ENCODE measurements around the gene PNKP.

The PNKP gene

DNA sequence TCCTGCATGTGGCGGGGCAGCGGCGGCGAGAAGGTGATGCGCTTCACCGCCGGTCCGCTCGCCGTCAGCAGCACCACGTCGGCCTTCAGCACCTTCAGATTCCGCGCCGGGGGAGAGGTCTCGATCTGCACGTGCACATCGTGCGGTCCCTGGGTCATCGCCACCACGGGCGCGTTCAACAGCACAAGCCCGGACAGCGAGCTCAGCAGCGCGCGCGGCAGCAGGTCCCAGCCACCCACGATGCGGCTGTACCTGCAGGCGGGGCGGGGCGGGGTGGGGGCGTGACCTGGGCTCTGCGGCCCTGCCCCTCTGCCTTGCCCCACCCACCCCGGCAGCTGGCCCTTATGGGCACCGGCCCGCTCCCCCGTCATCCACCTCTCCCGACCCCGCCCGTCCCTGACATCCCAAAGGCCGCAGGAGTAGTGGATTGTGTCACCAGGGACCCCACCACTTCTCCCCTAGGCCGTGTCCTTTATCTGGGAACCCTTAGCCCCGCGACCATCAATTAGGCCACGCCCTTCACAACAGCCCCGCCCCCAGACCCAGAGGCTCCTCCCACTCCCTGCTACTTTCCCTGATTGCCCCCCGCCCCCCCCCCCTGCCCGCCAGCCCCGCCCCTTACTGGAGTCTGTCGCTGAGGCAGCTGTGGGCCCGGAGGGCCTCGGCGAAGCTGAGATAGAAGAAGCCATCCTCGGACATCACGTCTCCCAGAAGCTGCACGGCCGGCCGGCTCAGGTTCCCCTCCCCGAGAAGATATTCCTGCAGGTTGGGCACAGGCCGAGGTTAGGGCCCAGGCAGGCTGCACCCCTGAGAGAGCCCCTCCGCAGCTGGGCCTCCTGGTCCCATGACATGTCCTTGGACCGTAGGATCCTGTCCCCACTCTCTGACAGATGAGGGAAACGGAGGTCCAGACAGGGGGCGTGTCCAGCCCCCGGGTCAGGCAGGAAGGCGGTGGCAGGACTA is 23.3 kb upstream of the PNKP start:
- DNase-seq (ENCODE audit: low read depth, low spot score), result no peak

DNA sequence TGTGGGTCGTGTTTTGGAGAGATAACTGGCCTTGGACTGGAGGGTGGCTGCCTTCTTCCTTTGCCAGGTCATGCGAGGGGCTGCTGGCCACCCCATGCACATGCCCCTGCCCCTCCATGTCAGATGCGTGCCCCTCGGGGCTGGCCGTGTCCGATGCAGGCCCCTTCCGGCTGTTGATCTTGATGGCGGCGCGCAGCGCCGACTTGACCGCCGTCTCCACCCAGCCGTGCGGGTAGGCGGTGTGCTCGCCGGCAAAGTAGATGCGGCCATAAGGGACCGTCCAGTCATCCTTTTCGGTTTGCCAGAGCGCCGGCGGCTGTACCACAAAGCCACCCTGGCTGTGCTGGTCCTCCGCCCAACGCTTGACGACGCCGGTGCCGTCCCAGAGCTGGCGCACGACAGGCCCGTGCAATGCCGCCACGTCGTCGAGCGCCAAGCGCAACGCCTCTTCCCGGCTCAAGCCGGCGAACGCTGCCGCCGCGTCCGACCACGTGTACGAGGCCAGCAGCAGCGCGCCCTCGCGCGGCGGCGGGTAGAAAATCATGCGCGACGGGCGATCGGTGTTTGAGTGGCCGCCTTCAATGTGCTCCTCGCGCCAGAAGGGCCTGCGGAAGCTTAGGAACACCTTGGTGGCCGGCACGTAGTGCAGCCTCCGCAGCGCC is 22.4 kb upstream of the PNKP start:
- peak; percentile 60 for DNase-seq (ENCODE audit: low read depth, low spot score)

DNA sequence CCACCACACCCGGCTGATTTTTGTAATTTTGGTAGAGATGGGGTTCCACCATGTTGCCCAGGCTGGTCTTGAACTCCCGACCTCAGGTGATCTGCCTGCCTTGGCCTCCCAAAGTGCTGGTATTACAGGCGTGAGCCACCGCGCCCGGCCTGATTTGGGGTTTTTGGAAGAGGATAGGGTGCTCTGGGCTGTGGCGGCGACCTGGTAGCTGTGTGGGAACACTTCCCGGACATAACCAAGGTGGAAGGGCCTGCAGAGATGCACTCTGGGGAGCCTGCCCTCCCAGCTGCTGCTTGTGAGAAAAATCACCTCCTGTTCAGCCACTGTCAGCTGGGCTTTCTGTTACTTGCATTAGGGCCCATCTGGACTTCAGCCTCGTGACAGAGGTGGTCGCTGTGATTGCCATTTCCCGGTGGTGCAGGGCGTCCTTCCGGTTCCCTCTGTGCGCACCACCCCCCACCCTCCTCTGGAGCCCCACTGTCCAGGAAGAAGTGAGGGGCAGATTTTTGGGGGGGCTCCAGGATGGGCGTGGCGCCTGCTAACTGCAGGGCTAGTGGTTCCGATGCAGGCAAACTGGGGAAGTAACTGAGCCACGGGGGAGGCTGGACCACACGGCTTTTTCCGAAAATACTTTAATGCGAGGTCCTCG is 21.8 kb upstream of the PNKP start:
- DNase-seq (ENCODE audit: low read depth, low spot score), result no peak

DNA sequence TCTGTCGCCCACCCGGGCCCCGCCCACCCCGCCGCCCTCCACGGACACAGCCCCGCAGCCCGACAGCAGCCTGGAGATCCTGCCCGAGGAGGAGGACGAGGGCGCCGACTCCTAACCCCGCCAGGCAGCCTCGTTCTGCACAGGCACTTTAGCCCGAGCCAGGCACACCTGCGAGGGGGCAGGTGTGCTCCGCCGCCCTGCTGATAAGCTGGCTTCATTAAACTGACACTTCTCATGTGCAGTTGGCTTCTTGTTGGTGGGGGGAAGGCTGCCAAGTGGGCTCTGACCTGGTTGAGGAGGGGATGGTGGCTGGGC is 21.1 kb upstream of the PNKP start:
- no peak for DNase-seq (ENCODE audit: low read depth, low spot score)

DNA sequence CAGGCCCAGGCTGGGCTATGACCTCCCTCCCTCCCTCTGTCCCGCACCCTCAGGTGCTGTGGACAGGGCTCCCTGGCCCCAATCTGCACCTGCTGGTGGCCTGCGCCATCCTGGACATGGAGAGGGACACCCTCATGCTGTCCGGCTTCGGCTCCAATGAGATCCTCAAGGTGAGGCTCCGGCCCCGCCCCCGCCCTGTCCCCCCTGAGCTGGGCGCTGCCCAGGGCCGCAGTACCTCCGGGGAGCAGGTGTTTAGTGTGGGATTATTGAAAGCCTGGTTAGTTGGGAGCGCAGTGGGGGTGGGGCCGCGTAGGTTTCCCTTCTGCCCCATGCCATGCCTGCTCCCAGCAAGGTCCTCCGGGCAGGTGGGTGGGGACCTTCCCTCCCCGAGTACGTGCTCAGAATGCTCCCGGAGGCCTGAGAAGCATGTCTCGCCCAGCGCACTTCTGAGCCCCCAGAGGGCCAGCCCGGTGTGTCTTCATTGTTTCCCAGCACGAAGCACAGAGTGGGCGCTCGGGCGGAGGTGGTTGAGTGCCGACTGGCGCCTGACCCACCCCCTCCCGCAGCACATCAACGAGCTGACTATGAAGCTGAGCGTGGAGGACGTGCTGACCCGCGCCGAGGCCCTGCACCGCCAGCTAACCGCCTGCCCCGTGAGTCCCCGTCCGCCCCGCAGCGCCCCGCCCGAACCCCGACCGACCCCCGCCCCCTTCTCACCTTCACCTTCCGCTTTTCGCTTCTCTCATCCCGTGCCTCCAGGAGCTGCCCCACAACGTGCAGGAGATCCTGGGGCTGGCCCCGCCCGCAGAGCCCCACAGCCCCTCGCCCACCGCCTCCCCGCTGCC is 20.5 kb upstream of the PNKP start:
- no peak for DNase-seq (ENCODE audit: low read depth, low spot score)

DNA sequence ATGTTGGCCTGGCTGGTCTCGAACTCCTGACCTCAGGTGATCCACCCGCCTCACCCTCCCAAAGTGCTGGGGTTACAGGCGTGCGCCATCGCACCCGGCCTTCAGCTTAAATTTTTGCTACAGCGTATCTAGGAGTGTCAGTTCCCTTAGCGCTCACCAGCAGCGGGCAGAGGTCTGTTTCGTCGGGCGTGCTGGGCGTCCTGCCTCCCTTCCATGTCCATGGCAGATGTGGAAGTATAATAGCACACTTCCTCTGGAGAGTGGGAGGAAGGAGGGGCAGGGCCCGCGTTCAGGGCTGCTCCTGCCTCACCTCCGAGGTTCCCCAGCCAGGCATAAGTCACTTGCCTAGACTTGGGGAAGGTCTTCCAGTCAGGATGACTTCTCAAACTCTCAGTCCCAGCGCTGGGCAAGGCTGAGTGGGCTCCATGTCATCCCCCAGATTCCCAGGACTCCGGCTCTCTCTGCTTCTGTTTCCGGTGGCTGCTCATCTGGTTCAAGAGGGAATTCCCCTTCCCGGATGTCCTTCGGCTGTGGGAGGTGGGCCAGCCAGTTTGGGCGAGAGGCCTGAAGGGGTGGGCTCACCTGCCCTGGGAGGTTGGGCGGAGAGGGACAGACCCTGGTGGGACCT is 19.8 kb upstream of the PNKP start:
- no peak for DNase-seq (ENCODE audit: low read depth, low spot score)

DNA sequence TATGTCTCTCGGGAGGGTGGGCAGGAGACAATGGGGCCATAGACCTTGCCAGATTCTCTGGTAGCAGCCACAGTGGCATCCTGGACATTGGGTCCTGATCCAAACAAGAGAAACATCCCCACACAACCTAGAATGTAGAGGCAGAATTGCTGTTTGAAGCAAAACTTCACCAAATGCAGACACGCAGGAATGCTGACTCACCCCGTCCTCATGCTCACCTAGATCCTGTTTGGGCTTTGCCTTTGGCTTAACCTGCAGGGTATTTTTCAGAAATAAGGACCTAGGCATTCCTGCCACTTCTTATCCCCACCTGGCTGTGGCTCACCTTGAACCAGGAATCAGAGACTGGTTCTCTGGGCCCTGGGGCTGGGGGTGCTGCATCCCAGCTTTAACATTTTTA is 17.4 kb upstream of the PNKP start:
- DNase-seq (ENCODE audit: low read depth, low spot score), result no peak

DNA sequence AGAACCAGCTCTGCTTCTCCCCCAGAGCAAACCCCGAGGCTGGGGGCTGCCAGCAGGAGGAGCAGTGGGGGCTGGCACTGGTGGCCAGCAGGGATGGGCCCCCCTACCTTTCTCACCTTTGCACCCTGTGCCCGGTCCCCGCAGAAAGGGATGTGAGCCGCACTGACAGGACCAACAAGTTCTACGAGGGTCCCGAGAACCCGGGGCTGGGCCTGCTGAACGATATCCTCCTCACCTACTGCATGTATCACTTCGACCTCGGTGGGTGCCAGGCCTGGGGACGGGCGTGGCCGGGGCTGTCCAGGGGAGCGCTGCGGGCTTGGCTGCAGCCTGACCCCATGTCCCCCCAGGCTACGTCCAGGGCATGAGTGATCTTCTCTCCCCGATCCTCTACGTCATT is 16.7 kb upstream of the PNKP start:
- no peak for DNase-seq (ENCODE audit: low read depth, low spot score)

DNA sequence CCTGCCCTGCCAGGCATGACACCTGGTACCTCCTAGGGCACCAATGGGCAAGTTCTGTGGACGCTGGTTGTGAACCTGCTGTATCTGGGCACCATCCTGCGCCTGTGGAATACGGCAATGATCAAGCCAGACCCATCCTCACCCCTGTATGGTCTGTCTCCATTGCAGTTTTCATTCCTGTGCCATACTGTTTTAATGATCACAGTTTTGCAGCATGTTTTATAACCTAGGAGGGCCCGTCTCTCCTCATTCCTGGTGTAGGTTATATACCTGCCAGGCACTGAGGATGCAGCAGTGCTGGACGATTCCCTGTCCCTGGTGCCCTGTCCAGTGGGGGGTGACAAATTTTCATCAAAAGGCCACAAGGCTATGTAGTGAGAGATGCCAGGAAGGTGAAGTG is 15.7 kb upstream of the PNKP start:
- no peak for DNase-seq (ENCODE audit: low read depth, low spot score)

DNA sequence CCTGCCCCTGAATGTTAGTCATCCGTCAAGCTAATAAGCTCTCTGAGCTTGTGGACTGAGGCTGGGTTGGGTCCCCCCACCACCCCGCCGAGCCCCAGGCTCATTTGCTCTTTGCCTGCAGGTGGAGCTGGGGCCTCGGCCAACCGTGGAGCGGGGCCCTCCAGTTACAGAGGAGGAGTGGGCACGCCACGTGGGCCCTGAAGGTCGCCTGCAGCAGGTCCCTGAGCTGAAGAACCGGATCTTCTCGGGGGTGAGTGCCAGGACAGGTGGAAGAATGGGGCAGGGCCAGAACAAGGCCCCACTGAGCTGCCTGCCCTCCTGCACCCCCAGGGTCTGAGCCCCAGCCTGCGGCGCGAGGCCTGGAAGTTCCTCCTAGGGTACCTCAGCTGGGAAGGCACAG is 15.3 kb upstream of the PNKP start:
- DNase-seq (ENCODE audit: low read depth, low spot score), result no peak

DNA sequence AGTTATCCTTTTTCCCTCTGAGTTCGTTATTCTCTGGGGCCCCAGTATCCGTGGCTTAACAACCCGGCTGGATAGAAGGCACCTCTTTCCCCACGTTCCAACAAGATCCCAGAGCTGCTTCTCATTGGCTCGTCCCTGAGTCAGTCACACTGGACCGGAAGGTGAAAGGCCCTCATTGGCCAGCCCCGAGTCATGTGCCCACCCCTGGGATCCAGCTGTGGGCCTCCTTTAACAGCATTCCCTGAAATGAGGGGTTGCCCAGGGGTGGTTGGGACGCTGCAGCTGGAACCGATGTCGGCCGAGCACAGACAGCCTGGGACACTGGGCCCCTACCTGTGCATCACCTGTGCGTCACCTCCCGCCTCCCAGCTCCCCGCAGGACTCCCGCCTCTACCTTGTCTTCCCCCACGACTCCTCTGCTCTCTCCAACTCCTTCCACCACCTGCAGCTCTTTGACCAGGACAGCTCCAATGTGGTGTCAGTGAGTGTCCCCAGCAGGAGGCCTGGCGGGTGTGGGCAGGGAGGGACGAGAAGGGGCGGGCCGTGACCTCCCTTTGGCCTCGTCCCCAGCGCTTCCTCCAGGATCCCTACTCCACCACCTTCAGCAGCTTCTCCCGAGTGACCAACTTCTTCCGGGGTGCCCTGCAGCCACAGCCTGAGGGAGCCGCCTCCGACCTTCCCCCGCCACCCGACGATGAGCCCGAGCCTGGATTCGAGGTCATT is 14.5 kb upstream of the PNKP start:
- no peak for DNase-seq (ENCODE audit: low read depth, low spot score)

DNA sequence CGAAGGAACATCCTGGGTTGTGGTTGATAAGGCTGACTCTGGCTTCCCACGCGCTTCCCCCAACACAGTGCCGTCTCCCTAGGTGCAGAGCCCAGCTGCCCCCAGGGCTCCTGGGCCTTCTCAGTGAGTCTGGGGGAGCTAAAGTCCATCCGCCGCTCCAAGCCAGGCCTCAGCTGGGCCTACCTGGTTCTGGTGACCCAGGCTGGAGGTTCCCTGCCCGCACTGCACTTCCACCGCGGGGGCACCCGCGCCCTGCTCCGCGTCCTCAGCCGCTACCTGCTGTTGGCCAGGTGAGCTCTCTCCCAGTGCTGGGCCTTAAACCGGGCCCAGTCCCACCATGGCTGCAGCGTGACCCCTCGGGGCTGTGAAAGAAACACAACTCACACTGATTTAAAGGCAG is 13.8 kb upstream of the PNKP start:
- no peak for DNase-seq (ENCODE audit: low read depth, low spot score)

DNA sequence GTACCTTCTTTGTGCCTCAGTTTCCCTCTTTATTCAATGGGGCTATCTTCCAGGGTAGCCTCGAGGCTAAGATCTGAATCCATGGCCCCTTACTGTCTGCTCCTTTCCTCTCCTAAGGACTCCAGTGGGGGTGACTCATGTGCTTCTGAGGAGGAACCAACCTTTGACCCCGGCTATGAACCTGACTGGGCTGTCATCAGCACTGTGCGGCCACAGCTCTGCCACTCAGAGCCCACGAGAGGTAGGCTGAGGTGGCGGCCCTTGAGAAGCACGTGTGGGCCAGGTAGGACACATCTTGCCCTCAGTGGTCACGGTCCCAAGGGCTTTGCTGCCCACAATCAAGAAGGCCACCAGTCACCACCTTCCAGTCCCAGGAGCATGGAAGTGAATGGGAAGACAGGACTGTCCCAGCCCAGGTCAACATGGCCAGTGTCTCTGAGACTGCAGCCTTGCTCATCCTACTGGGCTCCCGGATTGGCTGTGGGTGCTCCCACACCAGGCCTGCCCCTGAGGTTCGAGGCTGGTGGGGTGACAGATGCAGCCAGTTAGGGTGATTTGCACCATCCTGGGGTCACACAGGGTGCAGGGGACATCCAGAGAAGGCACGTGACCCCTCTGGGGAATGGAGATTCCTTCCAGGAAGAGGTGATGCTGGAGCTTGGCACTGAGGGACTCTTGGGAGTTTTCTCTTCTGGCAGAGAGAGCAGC is 12.9 kb upstream of the PNKP start:
- DNase-seq (ENCODE audit: low read depth, low spot score), result no peak

DNA sequence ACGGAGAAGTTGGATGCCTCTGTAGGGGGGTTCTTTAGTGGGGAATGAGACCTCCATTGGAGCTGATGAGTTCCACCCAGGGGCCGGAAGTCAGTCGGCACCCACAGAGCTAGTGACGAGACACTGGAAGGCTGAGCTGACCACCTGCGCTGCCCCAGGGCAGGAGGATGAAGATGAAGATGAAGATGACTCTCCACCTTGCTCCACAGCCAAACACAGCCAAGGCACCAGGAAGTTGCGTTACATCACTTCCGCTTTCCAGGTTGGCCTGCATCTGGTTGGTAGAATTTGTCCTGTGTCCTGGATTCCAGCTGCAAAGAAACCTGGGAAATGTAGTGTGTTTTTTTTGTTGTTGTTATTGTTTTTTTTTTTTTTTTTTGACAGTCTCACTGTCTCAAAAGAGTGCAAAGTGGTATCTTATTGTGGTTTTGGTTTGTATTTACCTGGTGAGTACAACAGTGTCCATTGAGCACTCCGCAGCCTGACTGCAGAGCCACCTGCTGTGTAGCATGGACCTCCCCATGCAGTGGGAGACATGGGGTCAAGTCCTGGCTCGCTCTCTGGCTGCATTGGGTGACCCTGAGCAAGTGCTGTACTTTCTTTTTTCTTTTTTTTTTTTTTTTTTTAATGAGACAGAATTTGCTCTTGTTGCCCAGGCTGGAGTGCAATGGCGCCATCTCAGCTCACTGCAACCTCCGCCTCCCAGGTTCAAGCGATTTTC is 12.0 kb upstream of the PNKP start:
- no peak for DNase-seq (ENCODE audit: low read depth, low spot score)

DNA sequence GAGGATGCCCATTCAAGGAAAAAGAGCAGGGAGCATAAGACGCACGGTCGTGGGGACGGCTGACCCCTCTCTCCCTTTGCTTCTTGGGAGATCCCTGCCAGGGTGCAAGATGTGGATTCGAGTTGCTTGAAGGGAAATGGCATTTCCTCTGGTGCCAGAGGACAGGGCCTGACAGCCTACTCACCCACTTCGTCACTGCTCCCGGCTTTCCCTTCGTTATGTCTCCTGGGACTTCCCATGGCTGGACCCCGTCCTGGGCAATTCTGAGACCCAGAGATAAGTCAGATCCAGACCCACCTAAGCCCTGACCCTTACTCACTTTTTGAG is 11.3 kb upstream of the PNKP start:
- no peak for DNase-seq (ENCODE audit: low read depth, low spot score)

DNA sequence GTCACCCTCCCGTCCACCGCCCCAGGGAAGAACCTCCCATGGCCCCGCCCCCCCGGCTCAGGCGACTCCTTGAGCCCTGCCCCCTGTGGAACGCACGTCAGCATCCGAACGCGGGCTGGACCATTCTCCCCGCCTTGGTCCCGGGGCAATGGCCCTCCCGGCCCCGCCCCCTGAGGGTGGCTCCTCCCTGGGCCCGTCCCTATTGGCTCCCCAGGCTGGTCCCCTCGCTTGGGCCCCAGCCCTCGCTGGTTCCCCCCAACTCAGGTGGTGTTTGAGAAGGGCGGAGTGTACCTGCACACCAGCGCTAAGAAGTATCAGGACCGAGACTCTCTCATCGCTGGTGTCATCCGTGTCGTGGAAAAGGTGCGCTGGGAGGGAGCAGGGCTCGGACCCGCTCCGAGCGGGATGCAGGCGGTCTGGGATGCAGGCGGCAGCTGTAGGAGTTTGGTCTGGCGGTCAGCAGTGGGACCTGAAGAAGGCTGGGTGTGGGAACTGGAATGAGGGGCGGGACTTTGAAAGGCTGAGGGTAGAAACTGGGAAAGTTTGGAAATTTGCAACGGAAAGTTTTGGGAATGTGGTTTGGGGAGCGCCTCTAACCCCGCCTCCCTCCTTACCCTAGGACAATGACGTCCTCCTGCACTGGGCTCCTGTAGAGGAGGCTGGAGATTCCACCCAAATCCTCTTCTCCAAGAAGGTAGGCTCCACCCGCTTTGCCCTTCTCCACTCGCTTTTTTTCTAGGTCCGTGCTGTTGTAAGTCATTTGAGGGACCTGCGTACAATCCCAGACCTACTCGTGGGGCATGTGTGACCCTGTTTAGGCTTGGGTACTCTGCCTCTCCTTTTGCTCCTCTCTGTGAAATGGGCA is 10.7 kb upstream of the PNKP start:
- DNase-seq (ENCODE audit: low read depth, low spot score), result peak; percentile 99

DNA sequence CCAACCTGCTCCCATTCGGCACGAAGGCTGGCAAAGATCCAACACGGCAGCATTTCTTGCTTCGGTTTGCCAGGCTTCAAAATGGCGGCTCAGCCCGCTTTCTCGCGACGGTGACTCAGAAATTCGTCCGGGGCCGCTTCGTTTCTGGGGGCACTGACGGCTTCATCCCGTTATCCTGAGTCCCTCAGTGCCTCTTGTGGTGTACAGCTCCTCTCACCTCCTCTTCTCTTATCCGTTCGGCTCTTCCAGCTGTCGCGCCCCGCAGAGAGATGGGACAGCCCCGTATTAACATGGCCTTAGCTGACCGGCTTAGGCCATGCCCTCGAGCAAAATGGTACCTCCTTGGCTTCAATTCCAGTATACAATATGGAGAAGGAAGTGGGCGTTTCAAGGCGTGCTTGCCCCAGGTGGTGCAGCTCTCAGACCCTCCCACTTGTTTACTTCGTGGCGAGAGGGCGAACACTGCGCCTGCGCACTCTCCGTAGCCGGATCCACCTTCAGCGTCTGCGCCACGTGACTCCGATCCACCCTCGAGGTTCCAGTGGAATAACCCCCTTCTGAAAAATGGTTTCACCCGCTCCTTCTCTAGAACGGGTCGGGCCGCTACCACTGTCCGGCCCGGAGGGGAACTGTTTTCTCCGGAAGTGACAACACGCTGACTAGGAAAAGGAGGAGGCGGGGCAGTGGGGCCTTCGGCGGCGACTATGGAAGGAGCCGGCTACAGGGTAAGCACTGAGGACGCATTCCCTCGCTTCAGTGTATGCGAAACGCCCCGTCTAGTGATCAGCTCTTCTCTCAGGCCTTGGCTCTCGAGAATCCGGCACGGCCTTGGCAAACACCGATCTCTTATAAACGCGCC is 9.9 kb upstream of the PNKP start, which contains the start of the genes AKT1S1 and TBC1D17:
Gene AKT1S1 (minus strand): TSS at position 336 of the 859 bp plus-strand sequence. CDS start 4,060 bp downstream, outside the sequence.
Gene TBC1D17 (plus strand): TSS at position 683 of the 859 bp plus-strand sequence. CDS start 22 bp downstream, at position 705.
- DNase-seq (ENCODE audit: low read depth, low spot score), result peak; percentile 95
